Activated CD8-positive, alpha-beta memory T cell treated with anti-CD3 and anti-CD28 coated beads, Interleukin-2, amount 50 U/mL, for 24 hours (primary cell): ENCODE data around the gene SOWAHC.
"Not testable (repeated sequence)": the region's sequence is repeated elsewhere in the genome, so short reads cannot be mapped to it uniquely, and the experiment has no call there.

ENCODE experiments used
- DNase-seq: peaks from one replicate; pipeline ENCODE4 v3.0.0-alpha.2; 2020; ENCODE audit errors: extremely low read depth

SOWAHC gene

GRCh38 chr2:109613922-109614714, at the start of gene SOWAHC, which contains the start of gene SEPTIN10:
SOWAHC (plus strand) TSS chr2:109614364; CDS start chr2:109614490, 126 bp downstream.
SEPTIN10 (minus strand) TSS chr2:109613966; CDS start chr2:109613827, 139 bp downstream.
- DNase-seq: peak; percentile 18

GRCh38 chr2:109575373-109575772, 38.8 kb upstream of the SOWAHC start:
- DNase-seq: no peak

DNA sequence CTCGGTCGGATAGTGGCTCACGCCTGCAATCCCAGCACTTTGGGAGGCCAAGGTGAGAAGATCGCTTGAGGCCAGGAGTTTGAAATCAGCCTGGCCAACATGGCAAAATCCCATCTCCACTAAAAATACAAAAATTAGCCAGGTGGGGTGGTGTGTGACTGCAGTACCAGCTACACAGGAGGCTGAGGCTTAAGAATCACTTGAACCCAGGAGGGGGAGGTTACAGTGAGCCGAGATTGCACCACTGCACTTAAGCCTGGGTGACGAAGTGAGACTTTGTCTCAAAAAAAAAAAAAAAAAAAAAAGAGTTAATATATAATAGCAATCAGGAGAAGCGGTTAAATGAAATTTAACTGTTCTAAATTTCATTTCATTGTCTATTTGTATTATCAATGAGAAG, 36.5 kb upstream of the SOWAHC start:
- DNase-seq: not testable (repeated sequence)

DNA sequence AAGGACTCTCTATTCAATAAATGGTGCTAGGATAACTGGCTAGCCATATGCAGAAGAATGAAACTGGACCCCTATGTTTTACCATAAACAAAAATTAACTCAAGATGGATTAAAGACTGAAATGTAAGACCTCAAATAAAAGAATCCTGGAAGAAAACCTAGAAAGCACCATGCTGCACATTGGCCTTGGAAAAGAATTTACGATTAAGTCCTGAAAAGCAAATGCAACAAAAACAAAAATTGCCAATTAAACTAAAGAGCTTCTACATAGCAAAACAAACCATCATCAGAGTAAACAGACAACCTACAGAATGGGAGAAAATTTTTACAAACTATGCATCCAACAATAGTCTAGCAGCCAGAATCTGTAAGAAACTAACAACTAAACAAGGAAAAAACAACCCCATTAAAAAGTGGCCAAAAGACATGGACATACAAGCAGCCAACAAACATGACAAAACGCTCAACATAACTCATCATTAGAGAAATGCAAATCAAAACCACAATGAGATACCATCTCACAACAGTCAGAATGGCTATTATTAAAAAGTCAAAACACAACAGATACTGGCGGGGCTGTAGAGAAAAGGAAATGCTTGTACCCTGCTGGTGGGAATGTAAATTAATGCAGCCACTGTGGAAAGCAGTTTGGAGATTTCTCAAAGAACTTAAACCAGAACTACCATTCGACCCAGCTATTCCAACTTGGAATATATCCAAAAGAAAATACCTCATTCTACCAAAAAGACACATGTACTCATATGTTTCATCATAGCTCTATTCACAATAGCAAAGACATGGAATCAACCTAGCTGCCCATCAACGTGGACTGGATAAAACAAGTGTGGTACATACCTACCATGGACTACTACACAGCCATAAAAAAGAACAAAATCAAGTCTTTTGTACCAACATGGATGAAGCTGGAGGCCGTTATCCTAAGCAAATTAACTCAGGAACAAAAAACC, 31.0 kb upstream of the SOWAHC start:
- no peak for DNase-seq

DNA sequence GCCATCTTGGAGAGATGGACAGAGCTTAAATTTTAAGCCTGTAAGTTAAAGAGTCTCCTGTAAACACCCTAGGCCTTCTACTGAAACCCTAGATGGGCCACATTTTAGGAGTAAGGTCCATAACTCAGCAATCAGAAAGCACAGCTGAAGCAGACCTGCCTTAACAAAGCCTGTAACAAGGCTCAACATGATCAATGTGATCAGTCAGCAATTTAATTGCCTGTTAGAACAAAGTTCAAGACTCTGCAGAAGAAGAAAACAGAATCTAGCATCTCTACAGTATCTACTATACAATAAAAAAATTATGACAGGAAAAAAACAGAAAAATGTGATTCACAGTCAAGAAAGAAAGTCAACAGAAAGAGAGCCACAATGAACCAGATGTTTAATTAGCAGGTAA, 27.5 kb upstream of the SOWAHC start:
- DNase-seq: no peak

DNA sequence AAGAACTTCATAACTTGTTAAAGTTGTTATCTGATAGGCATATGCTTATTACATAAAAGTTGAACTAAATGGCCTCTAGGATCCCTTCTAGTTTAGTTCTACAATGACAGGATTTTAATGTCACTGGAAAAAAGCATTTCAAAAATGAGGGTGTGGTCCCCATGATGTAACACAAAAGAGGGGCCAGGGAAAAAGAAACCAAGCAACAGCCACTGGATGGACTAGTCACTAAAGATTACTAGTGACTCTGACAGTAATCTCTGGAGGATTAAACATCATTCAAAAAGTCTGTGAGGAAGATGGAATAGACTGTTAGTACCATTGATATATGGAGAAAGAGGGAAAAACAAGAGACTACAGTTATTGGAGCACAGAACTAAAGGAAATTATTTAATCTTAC, 23.0 kb upstream of the SOWAHC start:
- no peak for DNase-seq

DNA sequence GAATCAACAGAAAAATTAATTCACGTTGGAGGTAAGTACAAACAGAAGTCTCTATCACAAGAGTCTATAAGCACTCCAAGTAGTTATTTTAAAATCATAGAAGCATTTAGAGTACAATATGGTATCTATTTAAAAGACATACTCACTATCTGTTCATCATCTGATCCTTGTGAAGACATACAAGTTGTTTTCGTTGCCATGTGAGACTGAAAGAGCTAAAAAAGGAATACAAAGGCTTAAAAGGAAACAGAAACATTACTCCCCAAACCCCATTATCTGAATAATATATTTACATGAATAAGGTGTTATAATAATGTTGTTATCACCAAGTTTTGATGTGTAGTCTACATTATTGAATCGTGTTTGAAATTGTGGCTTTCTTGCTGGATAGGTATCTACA, 21.3 kb upstream of the SOWAHC start:
- DNase-seq: no peak

- DNase-seq: no peak
Measured at GRCh38 chr2:109594246-109594885, 19.8 kb upstream of the SOWAHC start.

DNA sequence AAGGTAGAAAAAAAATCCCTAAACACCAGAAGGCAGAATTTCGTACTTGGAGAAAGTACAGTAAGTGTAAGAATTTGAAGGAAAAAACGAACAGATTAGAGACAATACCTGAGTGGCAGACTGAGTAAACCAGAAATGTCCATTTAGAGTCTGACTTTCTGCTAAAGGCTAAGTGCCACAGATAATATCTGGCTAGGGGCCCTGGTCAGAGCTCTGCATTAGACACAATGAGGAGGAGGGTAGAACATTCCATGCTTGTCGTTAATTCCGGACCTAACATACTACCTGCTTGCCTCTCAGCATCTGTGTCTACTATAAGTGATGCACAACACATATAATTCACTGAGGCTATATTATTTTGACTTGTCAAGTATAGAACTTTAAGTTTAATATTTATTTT, 18.5 kb upstream of the SOWAHC start:
- DNase-seq: no peak

DNA sequence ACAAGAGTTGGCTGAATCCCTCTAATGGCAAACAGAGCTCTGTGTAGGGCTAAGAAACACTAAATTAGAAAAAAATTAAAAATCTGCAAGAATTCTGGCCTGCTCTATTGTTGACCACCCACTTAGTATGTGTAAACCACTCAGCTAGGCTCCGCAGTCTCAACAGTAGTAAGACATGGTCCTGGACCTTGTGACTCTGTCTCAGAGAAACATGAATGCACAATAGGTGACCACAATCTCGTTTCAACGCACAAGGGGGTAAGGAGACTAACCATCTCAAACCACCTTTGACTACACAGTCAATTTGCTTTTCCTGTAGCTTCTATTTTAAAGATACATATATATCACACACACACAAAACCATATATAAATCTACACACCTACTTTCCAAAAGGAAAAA, 16.9 kb upstream of the SOWAHC start:
- no peak for DNase-seq

GRCh38 chr2:109601783-109602182, 12.4 kb upstream of the SOWAHC start:
- no peak for DNase-seq

- no peak for DNase-seq
Measured at GRCh38 chr2:109602617-109603188, 11.5 kb upstream of the SOWAHC start.

DNA sequence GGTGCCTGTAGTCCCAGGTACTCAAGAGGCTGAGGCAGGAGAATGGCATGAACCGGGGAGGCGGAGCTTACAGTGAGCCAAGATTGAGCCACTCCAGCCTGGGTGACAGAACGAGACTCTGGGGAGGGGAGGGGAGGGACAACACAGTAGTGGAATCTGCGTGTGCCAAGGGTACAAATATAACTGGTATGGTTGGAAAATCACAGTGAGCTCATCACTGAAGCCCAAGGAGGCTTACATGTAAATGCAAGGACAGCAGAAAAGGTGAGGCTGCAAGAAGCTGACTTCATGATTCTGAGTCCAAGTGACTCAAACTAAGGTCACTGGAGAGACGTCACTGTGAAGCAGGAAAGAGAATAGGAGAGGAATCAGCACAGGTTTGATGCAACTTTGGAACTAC, 9.6 kb upstream of the SOWAHC start:
- no peak for DNase-seq

- DNase-seq: no peak
Measured at GRCh38 chr2:109607766-109608165, 6.4 kb upstream of the SOWAHC start.

DNA sequence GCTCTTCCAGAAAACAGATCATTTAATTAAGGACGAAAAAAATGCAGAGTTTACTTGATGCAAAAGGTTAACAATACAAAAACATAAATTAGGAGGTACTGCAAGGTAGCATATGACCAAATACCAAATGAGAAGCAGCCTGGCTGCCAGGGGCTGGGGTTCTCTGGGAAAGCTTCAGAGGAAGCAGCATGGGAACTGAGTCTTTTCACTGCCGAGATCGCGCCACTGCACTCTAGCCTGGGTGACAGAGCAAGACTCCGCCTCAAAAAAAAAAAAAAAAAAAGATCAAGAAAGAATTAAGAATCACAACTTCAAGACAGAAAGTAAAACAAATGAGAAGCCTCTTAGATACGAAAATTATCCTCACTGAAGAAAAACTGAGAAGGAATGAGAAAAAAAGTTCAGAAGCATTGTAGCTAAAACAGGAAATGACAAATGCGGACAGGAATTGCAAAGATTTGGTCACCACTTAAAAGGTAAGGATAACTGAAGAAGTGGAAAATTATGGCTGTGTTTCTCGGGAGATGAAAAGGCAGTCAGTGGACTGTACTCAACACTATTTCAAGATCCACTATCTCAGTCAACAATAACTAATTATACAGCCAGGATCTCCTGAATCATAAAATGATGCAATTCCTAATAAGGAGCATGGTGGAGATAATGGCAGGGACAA, 4.7 kb upstream of the SOWAHC start:
- DNase-seq: no peak

GRCh38 chr2:109611467-109612095, 2.6 kb upstream of the SOWAHC start:
- DNase-seq: no peak

DNA sequence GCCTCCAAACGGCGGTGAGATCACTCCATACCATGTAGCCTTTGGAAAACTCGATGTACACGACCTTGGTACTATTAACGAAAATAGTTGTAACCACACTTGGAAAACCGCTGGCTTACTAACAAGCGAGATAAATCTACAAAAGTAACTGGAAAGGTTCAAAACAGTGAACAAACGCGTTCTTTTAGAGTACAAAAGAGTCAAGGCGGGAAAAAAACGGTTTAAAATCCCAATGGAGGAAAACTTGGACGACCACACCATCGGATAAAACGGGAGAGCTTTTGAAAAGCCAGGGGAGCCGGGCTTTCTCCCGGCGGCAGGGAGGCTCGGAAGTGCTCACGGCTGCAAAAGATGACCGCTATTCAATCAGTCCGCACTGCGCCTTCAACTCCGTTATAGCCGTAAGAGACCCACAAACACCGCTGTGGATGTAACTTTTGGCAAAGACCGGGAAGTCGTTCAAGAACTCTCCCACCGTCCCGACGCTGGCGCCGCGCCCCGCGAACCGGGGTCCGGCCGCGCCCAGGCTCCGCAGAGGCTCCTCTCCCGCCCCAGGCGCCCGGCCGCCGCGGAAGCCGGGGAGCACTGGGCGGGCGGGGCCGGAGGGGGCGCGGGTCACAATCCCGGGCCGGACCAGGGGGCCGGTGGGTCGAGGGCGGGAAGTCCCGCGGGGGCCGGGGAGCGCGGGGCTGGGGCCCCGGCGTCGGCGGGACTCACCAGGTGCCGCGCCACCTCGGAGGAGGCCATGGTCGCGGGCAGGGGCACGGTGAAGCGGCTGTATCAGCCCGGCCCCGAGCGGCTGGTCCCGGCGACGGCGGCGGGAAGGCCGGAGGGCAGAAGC, 863 bp upstream of the SOWAHC start:
- no peak for DNase-seq

- no peak for DNase-seq
Measured at GRCh38 chr2:109614715-109615636, 812 bp downstream of the SOWAHC start.
